ENCODE measurements around the gene SLC3A2.

GRCh38 chr11:62922653-62923431 is 42.1 kb downstream of the SLC3A2 start:
- TF ChIP-seq CTCF (IDR thresholded peaks at IDR 0.05 in 8 of 11, conservative IDR thresholded peaks at IDR 0.05 in 3 of 11) (no peak), POLR2AphosphoS5 (IDR thresholded peaks at IDR 0.05) (no peak)

All from spleen (tissue), 7 donors.